Activated T-helper 1 cell treated with anti-CD3 and anti-CD28 coated beads, Interleukin-12 subunit alpha, Interleukin-12 subunit beta, Interleukin-2, Interleukin-4 antibody, amounts not matched to agents 30 ng/mL and 10 ng/mL and 1 ng/mL, durations not matched to agents 14 hours and 24 hours and 36 hours (primary cell): Measurements from ENCODE around the gene OGFRL1. TPM values are rescaled to one million over a fixed set of nuclear protein-coding genes. Genes with fewer than 3 reads are reported as not detected.

Experiments used
- DNase-seq: peaks from one replicate; pipeline ENCODE4 v3.0.0; 2021; ENCODE audit warnings: low spot score
- H3K27ac Mint-ChIP-seq: one replicate; pipeline ENCODE4 v1.8.0; 2021; ENCODE audit warnings: mild to moderate bottlenecking, mixed read lengths
- H3K27me3 Mint-ChIP-seq: one replicate; pipeline ENCODE4 v1.8.0; 2022; ENCODE audit warnings: mild to moderate bottlenecking, moderate library complexity, mixed read lengths; ENCODE audit not compliant: insufficient read depth
- H3K36me3 Mint-ChIP-seq: one replicate; pipeline ENCODE4 v1.8.0; 2021; ENCODE audit warnings: low read depth, mixed read lengths
- H3K4me1 Mint-ChIP-seq: one replicate; pipeline ENCODE4 v1.8.0; 2021; ENCODE audit warnings: low read depth, mixed read lengths
- H3K4me3 Mint-ChIP-seq: one replicate; pipeline ENCODE4 v1.8.0; 2021; ENCODE audit warnings: mild to moderate bottlenecking, moderate library complexity, mixed read lengths
- H3K9me3 Mint-ChIP-seq: one replicate; pipeline ENCODE4 v1.8.0; 2021; ENCODE audit warnings: mixed read lengths
- intact Hi-C: fragments of 100-400 bp; cut with micrococcal nuclease; formaldehyde crosslinking; loops from one replicate; pipeline ENCODE4 v1.15.1; 2024
- total RNA-seq: library from RNA; stranded (reverse); gene quantifications from 2 replicates; pipeline ENCODE4 v1.2.3, GENCODE V29; 2022

OGFRL1 gene
- 4.2 and 4.8 TPM in 2 replicates for total RNA-seq

DNA sequence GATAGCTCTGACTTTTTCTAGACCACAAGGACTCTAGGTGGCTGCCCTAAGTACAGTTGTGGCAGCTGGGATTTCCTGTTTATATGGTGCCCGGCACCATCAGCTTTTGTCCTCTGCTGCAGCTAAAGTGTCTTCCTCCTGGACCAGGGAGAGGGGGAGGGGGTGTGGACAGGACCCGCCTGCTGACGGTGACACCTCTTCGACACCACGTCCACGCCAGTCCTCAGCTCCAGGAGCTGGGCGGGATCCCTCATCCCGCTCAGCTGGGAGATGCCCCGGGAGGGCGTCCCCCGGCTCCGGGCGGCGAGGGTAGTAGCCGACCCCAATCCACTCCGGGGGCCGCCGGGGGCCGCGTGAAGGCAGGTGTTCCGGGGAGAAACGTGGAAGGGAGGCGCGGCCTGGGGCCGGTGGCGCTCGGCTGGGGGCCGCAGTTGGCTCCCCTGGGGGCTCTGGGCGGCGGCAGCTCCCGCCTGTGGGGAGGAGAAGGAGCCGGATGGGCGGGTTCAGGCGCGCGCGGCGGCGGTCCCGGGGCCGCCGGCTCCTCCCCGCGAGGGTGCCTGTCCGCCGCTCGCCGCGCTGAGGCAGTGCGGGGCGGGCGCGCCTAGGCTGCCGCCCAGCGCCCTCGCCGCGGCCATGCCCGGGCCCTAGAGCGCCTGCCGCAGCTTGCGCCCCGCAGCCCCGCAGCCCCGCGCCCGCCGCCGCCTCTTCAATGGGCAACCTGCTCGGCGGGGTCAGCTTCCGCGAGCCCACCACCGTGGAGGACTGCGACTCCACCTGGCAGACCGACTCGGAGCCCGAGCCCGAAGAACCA lies at the start of gene OGFRL1:
OGFRL1 (plus strand) TSS at position 584 of the 811 bp plus-strand sequence; CDS start at position 710, 126 bp downstream.
- intact Hi-C loops, result loop anchor here (1.0 to 10.0 kb wide), 2 partner anchors 574 to 875 kb away; partner anchors contain the start of gene FAM135A
- no peaks in the 10 kb centered on the region for H3K9me3 Mint-ChIP-seq
- DNase-seq, result peak; percentile 65
- H3K4me1 Mint-ChIP-seq, result peaks cover 39% of the 10 kb centered on the region
- peaks cover 8% of the 10 kb centered on the region for H3K36me3 Mint-ChIP-seq
- H3K27ac Mint-ChIP-seq, result peak within 1 kb of the TSS; percentile 52
- peak within 1 kb of the TSS; percentile 84 for H3K4me3 Mint-ChIP-seq
- H3K27me3 Mint-ChIP-seq, result peaks cover 6% of the 10 kb centered on the region

DNA sequence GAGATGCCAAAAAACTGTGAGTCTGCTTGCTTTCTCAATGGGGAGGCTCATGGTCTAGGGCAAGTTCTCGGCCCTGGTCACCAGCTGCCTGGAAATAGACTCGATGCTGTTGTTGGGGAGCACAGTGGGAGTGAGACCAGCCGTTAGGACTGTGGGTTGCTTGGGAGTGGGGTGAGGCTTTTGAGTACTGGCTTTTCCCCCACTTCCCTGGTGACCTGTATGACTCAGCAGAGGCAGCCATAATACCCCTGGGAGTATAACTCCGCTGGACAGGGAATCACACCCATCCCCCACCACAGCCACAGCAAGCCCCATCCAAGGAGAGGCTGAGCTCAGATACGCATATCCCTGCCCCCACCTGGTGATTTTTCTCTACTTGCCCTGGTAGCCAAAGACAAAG lies 48.9 kb upstream of the OGFRL1 start:
- H3K4me1 Mint-ChIP-seq, result no peaks in the 10 kb centered on the region
- peaks cover 11% of the 10 kb centered on the region for H3K27me3 Mint-ChIP-seq
- H3K9me3 Mint-ChIP-seq, result no peaks in the 10 kb centered on the region
- H3K27ac Mint-ChIP-seq, result no peak overlapping the region
- DNase-seq, result no peak
- no peaks in the 10 kb centered on the region for H3K36me3 Mint-ChIP-seq
- intact Hi-C loops, result no loop called here
- no peak overlapping the region for H3K4me3 Mint-ChIP-seq

DNA sequence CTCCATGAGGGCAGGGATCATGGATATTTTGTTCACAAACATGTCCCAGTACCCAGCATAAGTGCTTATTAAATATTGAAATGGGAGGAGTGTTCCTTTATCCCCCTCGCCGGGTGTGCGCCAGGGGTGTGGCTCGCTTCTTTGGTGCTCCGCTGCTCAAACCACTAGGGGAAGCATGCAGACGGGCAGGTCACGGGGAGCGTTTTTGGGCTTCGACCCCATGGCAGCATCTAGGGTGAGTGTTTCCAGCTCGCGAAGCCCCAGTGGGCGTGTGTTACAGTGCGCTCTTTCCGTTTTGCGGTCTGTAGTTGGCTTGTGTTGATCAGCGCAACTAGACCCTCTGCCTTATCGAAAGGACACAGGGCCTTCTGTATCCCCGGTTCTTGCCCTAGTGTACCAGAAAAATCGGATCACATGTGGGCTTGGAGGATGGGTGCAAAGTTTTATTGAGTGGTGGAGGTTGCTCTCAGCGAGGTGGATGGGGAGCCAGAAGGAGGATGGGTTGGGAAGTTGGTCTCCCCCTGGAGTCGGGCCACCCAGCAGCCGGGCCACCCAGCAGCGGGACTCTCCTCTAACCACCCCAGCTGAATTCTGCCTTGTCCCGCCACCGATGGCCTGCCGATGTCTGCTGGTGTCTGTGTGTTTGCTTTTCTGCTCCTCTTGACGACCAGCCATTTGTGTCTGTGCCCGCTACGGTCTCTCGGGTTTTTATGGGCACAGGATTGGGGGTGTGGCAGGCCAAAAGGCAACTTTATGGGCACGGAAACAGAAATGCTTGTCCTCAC lies 43.2 kb upstream of the OGFRL1 start:
- no peaks in the 10 kb centered on the region for H3K9me3 Mint-ChIP-seq
- no peak overlapping the region for H3K27ac Mint-ChIP-seq
- H3K27me3 Mint-ChIP-seq, result peaks cover 4% of the 10 kb centered on the region
- H3K36me3 Mint-ChIP-seq, result no peaks in the 10 kb centered on the region
- H3K4me1 Mint-ChIP-seq, result no peaks in the 10 kb centered on the region
- H3K4me3 Mint-ChIP-seq, result no peak overlapping the region
- DNase-seq, result no peak
- intact Hi-C loops, result no loop called here

- intact Hi-C loops, result no loop called here
- no peaks in the 10 kb centered on the region for H3K4me1 Mint-ChIP-seq
Observed at GRCh38 chr6:71246596-71246995, 42.0 kb upstream of the OGFRL1 start.

DNA sequence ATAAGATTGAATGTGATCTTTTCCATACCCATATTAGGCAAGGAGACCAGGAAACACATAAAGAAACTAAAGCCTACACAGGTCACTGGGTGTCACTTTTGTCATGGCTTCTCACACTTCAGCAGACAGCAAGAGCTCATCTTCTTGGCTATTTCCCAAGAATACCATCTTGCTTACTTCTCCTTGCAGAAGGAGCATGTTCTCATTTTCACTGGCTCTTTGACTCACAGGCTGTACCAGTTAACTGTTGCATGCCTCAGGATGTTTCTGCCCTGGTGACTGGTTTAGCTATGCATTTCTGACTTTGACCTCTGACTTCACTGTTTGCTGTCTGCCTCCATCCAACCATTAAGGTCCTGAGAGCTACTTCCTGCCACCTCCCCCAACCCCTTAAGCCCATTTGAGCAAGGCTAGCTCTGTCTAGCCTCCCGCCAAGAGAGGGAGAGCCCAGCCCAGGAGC lies 40.3 kb upstream of the OGFRL1 start:
- H3K27me3 Mint-ChIP-seq, result peaks cover 4% of the 10 kb centered on the region
- no peaks in the 10 kb centered on the region for H3K9me3 Mint-ChIP-seq
- DNase-seq, result no peak
- intact Hi-C loops, result no loop called here
- H3K27ac Mint-ChIP-seq, result no peak overlapping the region
- no peaks in the 10 kb centered on the region for H3K36me3 Mint-ChIP-seq
- no peaks in the 10 kb centered on the region for H3K4me1 Mint-ChIP-seq
- no peak overlapping the region for H3K4me3 Mint-ChIP-seq

More at GRCh38 chr6:71246596-71246995, 42.0 kb upstream of the OGFRL1 start:
- no peak overlapping the region for H3K4me3 Mint-ChIP-seq
- no peaks in the 10 kb centered on the region for H3K36me3 Mint-ChIP-seq
- DNase-seq, result no peak
- H3K27me3 Mint-ChIP-seq, result peaks cover 4% of the 10 kb centered on the region
- H3K27ac Mint-ChIP-seq, result no peak overlapping the region
- no peaks in the 10 kb centered on the region for H3K9me3 Mint-ChIP-seq

GRCh38 chr6:71248878-71249544 lies 39.6 kb upstream of the OGFRL1 start:
- no peaks in the 10 kb centered on the region for H3K4me1 Mint-ChIP-seq
- no peak for DNase-seq
- H3K36me3 Mint-ChIP-seq, result no peaks in the 10 kb centered on the region
- no peak overlapping the region for H3K27ac Mint-ChIP-seq
- intact Hi-C loops, result no loop called here
- peaks cover 4% of the 10 kb centered on the region for H3K27me3 Mint-ChIP-seq
- no peaks in the 10 kb centered on the region for H3K9me3 Mint-ChIP-seq
- H3K4me3 Mint-ChIP-seq, result no peak overlapping the region

- Mint-ChIP-seq H3K36me3 (no peaks in the 10 kb centered on the region), H3K27ac (no peak overlapping the region), H3K9me3 (no peaks in the 10 kb centered on the region), H3K27me3 (peaks cover 4% of the 10 kb centered on the region), H3K4me3 (no peak overlapping the region), H3K4me1 (no peaks in the 10 kb centered on the region)
- DNase-seq, result no peak
- intact Hi-C loops, result no loop called here
Observed at GRCh38 chr6:71250099-71250602, 38.5 kb upstream of the OGFRL1 start.

GRCh38 chr6:71252410-71252809 lies 36.2 kb upstream of the OGFRL1 start:
- H3K36me3 Mint-ChIP-seq, result no peaks in the 10 kb centered on the region
- no peak overlapping the region for H3K27ac Mint-ChIP-seq
- H3K4me3 Mint-ChIP-seq, result no peak overlapping the region
- no peaks in the 10 kb centered on the region for H3K4me1 Mint-ChIP-seq
- DNase-seq, result no peak
- H3K27me3 Mint-ChIP-seq, result peaks cover 9% of the 10 kb centered on the region
- H3K9me3 Mint-ChIP-seq, result no peaks in the 10 kb centered on the region
- intact Hi-C loops, result no loop called here

GRCh38 chr6:71252960-71253359 lies 35.7 kb upstream of the OGFRL1 start:
- no peak overlapping the region for H3K4me3 Mint-ChIP-seq
- H3K36me3 Mint-ChIP-seq, result no peaks in the 10 kb centered on the region
- no peaks in the 10 kb centered on the region for H3K4me1 Mint-ChIP-seq
- H3K27ac Mint-ChIP-seq, result no peak overlapping the region
- H3K27me3 Mint-ChIP-seq, result peaks cover 9% of the 10 kb centered on the region
- no peaks in the 10 kb centered on the region for H3K9me3 Mint-ChIP-seq
- no peak for DNase-seq
- intact Hi-C loops, result no loop called here

GRCh38 chr6:71254323-71254722 lies 34.3 kb upstream of the OGFRL1 start:
- H3K9me3 Mint-ChIP-seq, result no peaks in the 10 kb centered on the region
- no peaks in the 10 kb centered on the region for H3K4me1 Mint-ChIP-seq
- intact Hi-C loops, result no loop called here
- H3K4me3 Mint-ChIP-seq, result no peak overlapping the region
- no peak for DNase-seq
- peaks cover 9% of the 10 kb centered on the region for H3K27me3 Mint-ChIP-seq
- H3K36me3 Mint-ChIP-seq, result no peaks in the 10 kb centered on the region
- no peak overlapping the region for H3K27ac Mint-ChIP-seq

DNA sequence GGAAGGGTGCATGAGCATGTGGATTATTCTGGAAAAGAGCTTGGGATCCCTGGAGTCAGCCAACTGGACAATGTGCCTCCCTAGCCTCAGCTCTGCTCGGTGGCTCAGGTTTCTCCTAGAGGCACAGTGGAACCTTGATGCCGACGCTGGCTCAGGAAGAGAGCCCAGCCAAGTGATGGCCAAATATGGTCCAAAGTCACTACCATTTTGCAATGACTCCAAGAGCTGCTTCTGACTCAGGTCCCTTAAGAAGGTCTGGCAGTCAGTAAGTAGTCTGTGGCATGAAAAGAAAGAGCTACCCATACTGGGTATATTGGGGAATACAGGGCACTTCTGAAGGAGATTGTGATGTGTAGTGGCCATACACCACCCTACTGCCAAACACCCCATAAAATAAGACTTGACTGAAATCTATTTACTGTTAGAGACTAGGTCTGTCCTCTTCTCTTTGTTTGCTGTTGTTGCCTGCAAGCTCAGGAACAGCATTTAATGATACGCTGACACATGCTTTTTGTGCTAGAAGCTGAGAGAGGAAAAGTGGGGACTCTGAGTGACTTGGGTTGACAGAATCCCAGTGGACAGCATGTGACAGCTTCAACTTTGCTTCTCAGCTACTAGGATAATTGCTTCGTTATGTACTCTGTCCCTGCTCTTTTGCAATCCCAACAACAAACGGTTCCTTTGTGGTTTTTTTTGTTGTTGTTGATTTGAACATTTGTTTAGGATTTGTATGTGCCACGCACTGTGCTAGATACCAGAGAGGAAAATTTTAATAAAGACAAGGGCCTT lies 30.3 kb upstream of the OGFRL1 start:
- Mint-ChIP-seq H3K27me3 (peaks cover 5% of the 10 kb centered on the region), H3K27ac (no peak overlapping the region), H3K4me1 (no peaks in the 10 kb centered on the region), H3K4me3 (no peak overlapping the region), H3K36me3 (no peaks in the 10 kb centered on the region), H3K9me3 (no peaks in the 10 kb centered on the region)
- intact Hi-C loops, result no loop called here
- DNase-seq, result no peak
